NCI-H1417 treated with DMSO at 0.1 percent for 48 hours (cell line): ENCODE measurements around the gene HDAC4.

Experiments
- DNase-seq: peaks from one replicate; lab custom pipeline; 2025; lab: John Stamatoyannopoulos, UW

Gene HDAC4

DNA sequence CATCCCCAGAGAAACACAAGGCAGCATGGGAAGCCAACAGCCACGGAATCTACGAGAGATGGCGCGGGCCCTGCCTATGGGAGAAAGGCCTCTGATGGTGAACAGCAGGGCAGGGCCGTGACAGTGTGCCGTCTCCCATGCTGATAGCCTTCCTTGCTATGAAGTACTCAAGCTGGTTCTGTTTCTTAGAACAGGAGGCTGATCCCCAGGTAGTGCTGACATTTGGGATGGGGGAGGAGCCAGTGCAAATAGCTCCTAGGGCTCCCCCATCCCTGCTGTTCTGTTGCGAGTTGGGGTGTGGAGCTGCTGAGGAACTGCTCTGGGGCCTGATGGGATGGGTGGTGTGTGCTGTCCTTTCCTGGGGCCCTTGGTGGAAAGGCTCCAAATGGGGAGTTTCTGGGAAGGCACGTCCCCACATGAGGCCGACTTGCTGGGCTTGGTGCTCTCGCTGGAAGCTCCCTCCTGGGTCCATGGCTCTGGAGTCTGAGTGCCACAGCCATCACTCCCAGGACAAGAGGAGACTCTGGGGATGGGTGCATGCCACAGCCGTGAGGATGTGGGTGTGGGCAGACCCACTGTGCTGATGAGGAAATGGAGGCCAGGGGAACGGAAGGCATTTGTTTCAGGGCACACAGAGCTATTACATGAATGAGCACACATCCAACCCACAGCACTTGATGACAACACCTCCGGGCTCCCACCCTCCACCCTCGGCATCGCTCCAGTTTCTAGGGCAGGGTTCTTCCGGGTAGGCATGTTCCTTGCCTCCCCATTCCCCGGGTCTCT, 246.8 kb downstream of the HDAC4 start:
- no peak for DNase-seq

DNA sequence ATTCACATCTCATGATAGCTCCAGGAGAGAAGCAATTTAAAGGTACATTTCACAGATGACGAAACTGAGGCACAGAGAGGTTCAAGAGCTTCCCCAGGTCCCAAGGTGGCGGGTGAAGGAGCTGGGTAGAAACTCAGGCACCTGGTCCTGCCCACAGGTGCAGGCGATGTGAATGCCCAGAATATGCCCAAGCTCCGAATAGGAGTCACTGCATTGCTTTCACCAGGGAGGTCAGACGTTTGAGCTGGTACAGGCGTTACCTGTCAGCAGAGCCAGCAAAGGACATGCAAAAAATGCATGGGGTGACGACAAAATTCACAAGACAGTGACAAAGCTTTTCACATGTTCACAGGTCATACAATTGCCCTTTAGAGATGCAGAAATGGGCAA, 247.9 kb downstream of the HDAC4 start:
- no peak for DNase-seq

DNA sequence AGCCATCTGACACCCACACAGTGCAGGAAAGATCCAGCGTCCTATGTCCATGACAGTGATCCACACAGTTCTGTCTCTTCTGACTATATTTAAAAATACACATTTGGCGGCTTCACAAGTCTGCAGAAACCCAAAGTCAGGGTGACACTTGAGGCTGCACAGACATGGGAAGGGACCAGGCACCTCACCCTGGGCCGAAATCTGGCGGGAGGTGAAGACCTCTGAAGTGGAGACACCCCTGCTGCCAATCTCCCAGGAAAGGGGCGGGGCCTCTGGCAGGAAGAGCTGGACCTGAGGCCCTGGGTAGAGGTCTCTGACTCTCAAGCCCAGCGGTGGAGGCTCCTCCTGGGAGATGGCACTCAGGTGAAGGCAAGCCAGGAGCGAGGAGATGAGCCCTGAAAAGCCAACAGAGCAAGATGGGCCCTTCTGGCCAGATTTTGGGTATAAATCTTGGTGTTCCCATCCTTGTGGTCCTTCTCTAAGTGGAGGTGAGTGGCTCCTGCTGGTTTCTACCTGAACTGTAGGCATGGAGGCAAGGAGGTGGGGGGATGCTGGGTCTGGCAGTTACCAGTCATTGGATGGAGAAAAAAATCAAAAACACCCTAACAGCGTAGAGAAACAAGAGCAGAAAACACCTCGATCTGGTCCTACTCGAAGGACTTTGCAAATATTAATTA, 248.4 kb downstream of the HDAC4 start:
- no peak for DNase-seq

DNA sequence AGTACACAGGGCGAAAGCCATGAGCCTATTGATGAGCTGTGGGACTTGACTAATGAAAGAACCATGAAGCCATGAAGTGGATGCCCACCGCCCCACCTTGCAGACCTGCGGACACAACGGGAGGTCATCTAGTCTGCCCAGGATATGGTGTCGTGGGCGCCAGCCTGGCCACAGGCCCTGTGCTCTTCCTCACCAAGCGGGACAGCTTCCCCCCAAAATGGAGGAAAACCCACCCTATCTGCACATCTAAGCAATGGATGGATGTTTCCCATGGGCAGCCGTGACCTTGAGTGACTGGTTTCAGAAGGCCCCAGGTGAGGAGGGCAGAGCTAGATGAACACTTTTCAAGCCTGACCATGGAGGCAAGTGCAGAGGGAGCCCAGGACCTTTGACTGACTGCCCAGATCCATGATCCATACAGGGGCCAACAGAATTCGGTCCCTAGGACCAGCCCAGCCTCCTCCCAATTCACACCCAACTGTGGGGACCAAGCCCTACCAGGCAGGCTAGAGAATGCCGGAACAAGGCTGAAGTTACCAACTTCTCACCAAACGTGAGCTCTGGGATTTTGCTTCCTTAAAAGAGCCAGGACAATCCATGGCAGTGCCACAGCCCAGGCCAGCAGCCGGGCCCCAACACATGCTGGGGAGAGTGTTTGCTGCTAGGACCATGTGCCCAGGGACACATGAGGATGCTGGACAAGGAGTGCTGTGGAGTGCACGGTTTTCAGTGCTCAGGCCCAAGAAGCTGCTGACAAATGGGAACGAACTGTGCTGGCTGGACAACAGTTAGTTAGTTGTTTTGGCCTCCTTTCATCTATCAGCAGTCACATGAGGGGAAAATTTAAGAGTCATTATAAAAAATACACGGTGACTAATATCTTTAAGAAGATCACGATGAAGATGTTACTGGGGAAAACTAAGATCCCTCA, 249.4 kb downstream of the HDAC4 start:
- no peak for DNase-seq

DNA sequence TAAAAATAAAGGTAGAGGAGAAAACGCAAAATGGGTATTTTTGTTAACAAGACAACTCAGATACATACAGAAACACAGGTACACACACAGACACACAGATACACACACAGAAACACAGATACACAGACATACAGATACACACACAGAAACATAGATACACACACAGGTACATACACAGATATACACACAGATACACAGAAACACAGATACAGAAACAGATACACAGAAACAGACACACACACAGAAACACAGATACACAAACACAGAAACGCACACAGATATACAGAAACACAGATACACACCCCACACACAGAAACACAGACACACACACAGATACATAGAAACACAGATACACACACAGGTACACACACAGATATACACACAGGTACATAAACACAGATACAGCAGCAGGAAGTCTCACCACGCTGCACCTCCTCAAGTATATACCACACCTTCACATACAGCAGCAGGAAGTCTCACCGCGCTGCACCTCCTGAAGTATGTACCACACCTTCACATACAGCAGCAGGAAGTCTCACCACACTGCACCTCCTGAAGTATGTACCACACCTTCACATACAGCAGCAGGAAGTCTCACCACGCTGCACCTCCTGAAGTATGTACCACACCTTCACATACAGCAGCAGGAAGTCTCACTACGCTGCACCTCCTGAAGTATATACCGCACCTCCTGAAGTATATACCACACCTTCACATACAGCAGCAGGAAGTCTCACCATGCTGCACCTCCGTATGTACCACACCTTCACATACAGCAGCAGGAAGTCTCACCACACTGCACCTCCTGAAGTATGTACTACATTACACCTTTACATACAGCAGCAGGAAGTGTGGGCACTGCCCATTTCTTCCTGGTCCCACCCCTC, 250.5 kb downstream of the HDAC4 start:
- DNase-seq: no peak

DNA sequence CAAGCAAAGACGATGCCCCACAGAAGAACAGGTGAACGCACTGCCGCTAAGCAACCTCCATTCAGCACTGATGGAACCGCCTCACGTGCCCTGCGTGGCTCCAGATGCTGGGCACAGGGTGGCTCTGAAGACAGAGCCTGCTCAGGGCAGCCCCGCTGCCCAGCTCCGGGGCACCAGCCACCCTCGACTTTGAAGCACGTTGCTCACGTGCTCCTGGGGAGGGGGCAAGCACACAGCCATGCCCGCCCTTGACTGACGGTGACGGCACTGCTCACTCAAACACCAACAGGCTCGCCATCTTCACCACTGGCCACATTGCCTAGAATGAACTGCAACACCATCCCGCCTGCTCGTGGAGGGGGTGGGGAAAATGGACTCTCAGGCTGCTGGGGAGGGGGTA, 251.3 kb downstream of the HDAC4 start:
- DNase-seq: no peak

DNA sequence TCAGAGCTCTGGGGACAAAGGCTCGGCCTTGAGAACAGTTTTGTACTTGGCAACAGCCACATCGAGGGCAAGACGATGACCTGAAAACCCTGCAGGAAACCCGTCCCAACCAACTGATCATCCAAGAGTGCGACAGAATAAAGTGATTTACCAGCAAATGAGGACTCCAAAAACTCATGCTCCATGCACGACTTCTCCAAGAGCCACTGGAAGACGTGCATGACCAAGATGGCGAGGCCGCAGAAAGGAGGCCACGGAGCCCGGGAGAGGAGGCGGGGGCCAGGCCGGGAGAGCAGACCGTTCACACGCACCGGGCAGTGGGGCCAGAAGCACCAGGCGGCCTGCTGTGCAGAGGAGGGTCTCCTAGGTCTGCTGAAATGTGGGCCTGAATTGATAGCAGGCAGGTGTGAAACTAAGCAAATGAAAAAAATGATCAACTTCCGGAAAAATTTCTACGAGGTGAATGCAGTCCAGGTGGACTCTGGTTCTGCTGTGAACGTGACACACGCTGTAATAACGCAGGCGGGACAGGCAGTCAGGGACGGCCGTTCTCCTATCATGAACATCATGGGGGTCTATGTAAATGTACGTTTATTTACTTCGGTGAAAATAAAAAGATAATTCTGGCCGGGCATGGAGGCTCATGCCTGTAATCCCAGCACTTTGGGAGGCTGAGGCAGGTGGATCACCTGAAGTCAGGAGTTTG, 252.2 kb downstream of the HDAC4 start:
- no peak for DNase-seq

DNA sequence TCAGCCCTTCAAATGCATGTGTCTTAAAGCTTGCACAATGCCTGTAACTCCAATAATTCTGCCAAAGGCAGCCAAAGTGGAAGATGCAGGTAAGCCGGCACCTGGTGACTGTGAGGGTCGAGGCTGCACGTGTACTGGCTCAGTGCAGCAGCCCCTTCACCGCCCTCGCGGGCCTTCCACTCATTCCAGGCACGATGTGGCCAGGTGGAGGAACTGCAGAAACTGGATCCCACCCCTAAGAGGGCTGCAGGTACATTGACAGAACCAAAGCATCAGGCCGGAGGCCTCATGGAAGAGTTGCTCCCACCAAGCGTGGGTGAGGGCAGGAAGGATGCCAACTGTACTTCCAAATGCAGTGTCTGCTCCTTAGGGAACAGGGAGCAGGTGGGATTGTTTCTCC, 253.4 kb downstream of the HDAC4 start:
- no peak for DNase-seq

DNA sequence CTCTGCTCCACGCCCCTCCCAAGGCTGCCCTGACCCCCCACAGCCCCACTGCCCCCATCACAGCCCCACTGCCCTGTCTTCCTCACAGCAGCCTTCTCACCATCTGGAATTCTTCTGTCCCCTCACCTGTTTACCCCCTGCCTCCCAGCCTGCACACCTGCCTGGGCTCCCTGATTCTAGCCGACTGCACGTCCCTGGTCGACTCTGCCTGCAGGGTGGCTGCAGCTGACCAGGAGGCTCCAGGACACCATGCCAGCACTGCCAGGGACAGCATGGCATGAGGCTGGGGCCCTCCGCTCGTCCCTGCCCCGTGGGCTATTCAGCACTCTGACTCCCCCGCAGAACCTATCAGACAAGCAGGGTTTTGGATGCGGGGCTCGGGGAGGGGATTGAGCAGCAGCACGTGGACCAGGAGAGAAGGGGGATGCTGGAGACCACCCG, 254.1 kb downstream of the HDAC4 start:
- DNase-seq: no peak

DNA sequence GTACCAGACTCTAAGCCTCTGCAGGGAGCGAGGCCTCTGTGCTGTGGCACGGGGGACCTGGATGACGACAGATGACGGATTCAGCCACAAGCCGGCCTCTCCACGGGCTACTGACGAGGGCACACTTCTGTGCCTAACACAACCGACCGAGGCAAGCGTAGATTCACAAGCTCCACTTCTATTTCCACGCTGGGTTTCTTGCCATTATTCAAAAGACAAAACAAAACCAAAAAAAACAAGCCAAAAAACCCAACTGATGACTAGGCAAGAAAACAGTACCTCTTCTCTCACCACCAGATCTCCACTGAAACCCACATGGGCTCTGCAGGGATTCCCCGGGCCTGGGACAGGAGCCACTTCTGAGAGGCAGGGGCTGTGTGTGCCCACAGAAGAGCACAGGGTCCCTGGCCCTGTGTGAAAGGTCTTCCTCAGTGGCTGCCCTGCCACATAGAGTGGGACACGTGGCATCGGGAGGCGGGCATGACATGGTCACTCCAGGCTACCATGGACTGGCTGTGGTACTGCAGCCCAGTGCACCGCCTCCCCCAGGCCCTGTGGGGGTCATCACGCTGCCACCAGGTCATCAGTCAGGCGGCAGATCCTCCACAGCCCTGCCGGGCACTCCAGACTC, 254.7 kb downstream of the HDAC4 start:
- no peak for DNase-seq

DNA sequence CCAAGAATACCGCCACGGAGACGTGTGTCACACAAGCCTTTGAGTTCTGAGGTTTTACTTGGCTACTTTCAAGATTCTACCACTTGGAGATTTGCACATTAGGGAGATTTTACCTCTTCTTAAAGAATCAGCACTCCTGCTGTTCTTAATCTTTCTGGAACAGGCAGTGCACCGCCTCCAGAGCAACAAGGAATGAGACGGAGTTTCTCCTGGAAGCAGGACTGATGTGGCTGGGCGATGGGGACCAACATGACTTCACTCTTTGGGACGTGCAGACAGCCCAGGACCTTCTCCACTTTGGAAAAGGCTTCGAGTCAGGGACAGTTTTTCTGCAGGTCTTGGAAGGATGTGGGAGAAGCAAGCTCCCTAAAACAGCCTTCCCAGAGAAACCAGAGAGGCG, 255.2 kb downstream of the HDAC4 start:
- DNase-seq: no peak

DNA sequence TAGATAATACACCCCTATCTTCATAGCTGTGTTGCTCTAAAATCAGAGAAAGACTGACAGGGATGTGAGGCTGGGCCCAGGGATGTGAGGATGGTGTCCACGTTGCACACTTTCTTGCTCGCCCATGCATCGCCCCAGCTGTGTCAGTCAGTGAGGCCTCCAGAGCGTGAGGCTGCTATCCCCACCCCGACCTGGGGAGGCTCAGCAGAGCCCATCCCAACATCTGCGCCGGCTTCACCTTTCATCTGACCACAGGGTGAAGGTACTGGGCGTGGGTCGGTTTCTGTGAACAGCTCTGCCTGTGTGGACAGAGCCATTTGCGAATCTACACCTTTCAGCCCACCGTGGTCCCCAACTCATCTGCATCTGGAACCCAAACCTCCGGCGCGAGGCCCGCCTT, 255.7 kb downstream of the HDAC4 start:
- DNase-seq: no peak

DNA sequence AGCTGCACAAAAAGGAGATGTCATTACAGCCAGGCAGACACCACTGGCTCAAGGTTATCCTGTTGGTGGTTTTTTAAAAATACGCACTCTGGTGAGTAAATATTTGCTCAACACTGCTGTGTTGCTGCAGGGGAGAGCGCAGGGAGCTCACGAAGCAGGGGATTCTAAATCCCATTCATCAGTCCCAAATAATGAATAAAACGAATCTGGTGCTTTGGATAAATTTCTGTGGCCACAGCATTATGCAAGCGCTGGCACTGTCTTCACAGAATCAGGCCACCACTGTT, 256.2 kb downstream of the HDAC4 start:
- no peak for DNase-seq

DNA sequence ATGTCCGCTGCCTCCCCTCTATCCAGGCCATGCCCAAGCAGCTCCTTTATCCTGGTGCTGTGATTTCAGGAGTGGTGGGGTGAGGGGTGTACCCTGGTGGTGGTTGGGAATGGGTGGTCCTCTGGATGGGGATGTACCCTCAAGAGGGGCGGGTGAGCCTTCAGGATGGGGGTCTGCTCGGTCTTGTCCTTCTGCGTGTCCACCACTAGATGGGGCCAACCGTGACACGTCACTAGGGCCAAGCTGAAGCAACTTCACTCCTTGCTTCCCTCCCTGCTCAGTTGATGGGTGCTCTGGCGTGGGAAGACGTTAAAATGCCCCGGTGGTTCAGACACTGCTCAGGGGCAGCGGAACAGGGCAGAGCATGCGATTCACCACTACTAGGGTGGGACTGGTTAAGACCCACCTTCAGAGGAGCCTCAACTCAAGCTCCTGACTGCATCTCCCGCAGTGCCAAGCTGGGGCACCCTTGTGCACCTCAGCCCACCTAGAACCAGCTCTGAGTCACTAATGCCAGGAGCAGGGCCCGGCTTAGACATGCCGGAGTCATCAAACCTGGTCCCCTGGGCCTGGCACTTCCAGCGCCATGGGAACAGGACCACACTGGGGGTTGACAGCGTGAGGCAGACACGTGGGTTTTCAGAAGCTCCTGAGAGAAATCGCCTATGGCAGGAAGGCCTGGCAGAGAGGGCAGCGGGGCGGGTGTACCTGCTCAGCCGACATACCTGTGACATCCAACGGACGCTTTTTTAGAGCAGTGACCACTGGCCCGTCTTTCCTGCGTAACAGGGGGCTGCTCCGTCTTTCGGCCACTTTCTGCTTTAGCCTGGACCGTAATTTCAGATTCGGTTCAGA, 256.7 kb downstream of the HDAC4 start:
- DNase-seq: no peak

DNA sequence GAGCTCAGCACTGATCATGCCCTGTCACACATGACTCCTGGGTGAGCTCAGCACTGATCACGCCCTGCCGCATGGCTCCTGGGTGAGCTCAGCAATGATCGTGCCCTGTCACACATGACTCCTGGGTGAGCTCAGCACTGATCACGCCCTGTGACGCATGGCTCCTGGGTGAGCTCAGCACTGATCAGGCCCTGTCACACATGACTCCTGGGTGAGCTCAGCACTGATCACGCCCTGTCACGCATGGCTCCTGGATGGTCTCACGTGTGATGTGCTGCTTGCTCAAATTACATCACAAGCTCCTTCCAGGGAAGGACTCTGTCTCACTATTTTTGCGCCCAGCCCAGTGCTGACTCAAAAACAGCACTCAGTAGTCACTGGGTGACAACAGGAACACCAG, 258.0 kb downstream of the HDAC4 start:
- DNase-seq: no peak

DNA sequence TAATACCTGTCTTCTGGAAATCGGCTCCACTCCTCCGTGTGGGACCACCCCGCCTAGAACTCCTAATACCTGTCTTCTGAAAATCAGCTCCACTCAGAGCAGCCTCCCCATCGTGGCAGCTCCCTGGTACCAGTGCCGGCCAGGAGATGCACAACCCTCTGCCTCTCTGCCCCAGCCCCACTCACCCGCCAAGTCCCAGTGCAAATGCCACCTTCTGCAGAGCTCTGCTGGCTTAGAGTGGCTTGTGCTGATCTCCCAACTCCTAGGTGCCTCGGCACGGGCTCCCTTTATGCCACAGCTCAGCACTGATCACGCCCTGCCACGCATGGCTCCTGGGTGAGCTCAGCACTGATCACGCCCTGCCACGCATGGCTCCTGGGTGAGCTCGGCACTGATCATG, 258.5 kb downstream of the HDAC4 start:
- DNase-seq: no peak

DNA sequence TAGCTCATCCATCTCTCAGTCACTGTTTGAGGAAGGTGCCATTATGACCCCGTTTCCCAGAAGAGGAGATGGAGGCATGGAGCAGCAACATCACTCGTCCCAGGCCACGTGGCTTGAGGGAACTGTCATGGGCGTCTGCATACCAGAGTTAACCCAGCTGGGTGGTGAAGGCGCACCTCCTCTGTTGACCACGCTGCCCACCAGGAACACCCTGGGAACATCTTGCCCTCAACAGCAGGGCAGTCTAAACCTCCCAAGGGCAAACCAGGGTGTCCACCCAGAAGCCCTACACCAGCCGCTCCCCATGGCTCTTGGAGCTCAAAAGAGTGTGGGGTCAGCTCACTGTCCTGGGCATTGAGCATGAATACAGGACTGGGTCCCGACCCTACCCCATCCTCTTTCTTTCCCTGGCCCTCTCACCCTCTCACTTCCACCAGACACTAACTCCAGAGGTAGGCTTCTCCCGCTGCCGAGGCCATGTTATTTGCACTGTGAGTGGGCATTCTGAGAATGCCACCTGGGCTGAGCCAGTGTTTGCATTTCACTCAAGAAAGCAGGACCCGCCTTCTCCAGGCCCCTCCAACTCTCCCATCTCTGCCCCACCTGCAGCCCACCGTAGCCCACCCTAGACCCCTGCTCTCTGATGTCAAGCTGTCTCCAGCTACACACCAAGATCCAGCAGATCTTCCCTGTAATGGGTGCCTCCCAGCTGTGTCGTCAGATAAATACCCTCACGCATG, 259.6 kb downstream of the HDAC4 start:
- no peak for DNase-seq

DNA sequence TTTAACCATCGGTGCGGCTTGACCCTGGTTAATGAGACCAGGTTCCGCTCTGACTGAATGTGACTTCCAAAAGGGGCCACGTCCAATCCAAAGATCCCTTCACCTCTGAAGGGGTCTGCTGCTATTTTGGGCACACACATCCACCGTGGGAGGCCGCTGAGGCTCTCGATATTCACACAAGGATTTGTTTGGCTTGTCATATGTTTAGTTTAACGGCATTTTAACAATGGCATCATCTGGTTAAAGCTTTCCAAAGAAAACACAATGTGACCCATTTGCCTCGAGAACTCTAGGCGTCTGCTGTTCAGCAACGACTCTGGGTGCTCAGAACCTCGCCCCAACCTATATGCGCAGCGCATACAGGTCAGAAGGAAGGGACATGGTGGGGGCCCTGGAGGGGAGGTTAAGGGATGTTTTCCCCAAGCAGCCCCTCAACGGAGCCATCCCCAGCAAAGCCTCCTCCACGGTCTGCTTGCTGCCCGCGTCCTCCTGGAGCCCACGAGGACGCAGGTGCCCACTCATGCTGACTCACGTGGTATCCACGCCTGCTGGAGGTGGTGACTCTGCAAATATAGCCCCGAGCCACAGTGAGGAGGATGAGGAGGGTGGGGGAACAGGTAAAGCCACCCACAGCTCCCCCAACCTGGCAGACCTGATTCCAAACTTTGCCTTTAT, 260.3 kb downstream of the HDAC4 start:
- DNase-seq: no peak

DNA sequence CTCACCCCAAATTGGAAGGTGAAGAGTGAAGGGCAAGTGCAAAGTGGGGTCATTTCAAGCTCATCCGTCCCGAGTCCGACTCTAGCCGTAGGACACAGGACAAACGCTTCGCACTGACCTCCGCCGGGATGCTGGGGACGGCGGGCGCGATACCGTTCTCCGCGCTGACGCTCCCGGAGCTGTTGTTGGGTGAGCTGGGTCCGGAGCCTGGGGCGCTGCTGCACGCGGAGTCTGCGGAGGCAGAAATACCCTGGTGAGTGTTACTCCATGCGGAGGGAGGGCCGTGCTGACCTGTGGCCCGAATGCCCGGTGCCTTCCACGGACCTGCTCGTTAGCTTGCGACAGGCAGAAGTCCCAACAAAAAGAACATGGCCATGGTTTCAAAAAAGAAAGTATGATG, 261.3 kb downstream of the HDAC4 start:
- DNase-seq: no peak
